Measurements from ENCODE around the gene DDX51. TPM values are rescaled to one million over a fixed set of nuclear protein-coding genes. Genes with fewer than 3 reads are reported as not detected.

The DDX51 gene
- polyA plus RNA-seq, 4 donors = 15.7 to 19.7 (median 16.5) TPM

DNA sequence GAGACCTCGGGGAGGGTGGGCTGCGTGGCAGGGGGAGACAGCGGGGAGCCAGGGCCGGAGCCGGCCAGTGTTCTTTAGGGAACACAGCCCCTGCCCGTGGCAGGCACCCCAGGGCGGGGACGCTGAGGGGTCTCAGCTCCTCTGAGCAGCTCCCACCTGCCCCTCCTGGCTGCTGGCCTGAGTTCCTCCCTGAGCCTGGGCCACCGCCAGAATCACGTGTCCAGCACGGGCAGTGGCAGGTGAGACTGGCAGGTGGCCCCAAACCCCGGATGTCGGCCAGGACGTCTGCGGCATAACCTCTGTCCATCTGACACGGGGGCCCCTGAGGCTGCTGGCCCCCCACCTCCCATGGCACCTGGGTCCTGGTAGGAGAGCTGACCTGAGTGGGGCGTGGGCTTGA, 25.3 kb upstream of the DDX51 start:
- no peak for DNase-seq (ENCODE audit: low read depth in 4 of 4, low spot score in 3 of 4)

DNA sequence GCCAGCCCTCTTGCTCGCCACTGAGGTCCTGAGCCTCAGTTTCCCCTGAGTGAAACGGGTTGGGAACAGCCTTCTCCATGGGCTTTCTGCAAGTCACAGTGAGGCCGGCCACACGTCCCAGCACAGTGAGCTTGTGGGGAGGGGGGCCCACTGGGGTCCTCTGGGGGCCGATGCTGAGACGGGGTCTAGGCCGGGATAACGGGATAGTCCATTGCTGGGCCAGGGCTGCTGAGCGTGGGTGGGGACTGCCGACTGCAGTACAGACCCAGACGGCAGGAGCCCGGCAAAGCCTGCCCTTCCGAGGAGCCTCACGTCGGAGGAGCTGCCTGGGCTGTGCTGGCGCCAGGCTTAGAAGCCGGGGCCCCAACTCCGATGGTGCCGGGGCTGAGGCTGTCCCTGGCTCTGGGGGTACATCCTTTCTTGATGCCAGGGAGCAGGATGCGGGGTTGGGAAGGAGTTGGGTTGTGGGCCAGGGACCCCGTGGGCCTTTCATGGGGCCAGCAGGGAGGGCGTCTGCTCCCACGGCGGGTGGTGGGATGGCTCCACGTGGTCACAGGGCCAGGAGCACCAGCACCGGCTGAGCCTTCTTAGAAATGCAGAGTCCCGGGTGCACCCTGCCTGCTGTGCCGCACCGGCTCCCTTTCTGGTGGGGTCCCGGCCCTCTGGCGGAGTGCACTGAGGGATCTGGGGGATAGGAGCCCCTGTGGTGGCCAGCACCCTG, 24.4 kb upstream of the DDX51 start:
- DNase-seq (ENCODE audit: low read depth in 4 of 4, low spot score in 3 of 4) = no peak

DNA sequence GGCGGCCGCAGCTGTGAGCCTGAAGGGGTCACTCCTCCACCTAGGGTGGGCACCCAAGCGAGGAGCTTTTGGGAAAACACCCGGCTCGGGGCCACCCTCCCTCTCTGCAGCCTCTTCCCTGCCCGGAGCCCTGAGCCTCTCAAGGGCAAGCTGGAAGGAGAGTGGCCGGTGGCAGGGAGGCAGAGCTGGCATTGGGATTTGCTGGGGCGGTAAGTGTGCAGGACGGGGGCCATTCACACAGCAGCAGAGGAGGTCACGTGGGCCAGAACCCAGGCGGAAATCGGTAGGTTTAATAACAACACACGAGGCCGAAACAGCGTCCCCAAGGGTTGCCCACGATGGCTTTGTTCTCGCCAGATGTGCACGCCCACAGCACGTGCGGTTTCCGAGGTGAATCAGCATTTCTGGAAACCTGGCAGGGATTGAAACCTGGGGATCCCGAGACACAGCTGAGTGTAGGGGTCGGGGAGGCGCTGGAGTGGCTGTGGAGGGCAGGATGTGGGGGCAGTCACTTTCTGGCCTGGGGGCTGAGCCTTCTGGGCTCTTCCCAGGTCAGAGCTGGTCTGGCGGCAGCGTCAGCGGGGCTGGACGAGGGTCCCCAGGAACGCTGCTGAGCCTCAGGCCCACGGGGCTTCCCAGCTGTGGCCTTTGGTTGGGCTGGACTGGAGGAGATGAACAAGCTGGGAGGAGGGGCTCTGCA, 23.6 kb upstream of the DDX51 start:
- DNase-seq (ENCODE audit: low read depth in 4 of 4, low spot score in 3 of 4) = no peak

DNA sequence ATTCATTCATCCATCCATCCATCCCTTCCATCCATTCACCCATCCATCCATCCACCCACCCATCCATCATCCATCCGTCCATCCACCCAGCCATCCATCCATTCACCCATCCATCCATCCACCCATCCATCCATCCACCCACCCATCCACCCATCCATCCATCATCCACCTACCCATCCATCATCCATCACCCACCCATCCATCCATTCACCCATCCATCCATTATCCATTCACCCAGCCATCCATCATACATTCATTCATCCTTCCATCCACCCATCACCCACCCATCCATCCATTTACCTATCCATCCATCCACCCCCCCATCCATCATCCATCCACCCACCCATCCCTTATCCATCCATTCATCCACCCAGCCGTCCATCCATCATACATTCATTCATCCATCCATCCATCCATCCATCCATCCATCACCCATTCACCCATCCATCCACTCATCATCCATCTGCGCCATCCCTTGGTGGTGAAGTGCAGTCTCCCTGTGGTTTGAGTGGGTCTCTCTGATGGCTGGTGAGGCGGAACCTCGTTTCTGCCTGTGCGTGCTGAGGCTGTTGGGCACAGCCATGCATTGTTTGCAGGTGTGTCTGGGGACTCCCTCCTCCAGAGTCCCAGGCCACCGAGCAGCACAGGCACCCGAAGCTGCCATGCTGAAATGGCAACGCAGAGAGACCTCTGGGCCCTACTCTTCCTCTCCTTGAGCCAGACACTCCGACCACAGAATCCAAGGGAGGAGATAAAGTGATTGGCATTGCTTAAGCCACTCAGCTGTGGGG, 22.9 kb upstream of the DDX51 start:
- no peak for DNase-seq (ENCODE audit: low read depth in 4 of 4, low spot score in 3 of 4)

DNA sequence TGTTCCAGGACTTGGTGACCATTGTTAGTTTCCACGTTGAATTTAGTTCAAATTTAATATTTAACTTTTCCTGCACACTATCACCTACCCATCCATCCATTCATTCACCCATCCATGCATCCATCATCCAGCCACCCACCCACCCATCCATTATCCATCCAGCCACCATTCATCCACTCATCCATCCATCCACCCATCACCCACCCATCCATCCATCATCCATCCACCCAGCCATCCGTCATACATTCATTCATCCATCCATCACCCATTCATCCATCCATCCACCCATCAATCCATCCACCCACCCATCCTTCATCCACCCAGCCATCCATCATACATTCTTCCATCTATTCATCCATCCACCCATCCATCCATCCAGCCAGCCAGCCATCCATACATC, 22.0 kb upstream of the DDX51 start:
- DNase-seq (ENCODE audit: low read depth in 4 of 4, low spot score in 3 of 4) = no peak

DNA sequence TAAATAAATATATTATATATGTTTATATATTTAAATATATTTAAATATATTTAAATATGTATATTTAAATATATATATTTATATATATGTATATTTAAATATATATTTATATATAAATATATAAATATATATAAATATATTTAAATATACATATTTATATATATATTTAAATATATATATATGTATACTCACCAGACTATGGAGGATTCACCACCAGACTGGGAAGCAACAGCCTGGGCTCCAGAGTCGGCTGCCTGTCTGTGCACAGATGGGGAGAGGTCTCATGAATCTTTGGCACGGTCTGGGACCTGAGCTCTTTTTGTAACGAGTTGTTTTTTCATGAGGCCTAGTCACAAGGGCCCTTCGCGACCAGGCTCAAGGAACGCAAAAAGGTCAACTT, 21.5 kb upstream of the DDX51 start:
- DNase-seq (ENCODE audit: low read depth in 4 of 4, low spot score in 3 of 4) = no peak

DNA sequence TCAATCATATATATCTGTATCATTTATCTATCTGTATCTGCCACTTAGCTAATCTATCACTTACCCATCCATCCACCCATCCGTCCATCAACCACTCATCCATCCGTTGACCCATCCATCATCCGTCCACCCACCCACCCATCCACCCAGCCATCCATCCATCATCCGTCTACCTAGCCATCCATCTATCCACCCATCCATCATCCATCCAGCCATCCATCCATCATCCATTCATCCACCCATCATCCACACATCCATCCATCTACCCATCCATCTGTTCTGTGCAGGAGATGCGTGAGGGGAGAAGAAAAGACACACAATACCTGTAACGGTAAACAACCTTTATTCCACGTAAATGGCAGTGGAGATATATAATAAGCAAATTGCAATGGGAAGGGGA, 20.3 kb upstream of the DDX51 start:
- no peak for DNase-seq (ENCODE audit: low read depth in 4 of 4, low spot score in 3 of 4)

DNA sequence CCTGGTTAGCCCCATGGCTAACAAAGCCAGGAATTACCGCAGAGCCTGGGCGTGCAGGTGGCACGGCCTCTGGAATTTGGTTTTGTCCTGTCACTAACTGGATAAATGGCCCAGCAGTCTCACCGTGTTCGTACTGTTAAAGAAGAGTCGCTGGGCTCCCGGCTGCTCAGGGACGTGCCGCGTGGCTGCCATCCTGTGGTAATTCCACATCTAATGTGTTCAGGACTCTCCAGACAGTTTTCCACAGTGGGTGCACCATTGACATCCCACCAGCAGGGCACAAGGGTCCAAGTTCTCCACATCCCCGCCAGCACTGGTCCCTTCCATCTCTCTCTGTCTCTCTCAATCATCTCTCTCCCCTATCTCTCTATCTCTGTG, 19.8 kb upstream of the DDX51 start:
- DNase-seq (ENCODE audit: low read depth in 4 of 4, low spot score in 3 of 4) = no peak

DNA sequence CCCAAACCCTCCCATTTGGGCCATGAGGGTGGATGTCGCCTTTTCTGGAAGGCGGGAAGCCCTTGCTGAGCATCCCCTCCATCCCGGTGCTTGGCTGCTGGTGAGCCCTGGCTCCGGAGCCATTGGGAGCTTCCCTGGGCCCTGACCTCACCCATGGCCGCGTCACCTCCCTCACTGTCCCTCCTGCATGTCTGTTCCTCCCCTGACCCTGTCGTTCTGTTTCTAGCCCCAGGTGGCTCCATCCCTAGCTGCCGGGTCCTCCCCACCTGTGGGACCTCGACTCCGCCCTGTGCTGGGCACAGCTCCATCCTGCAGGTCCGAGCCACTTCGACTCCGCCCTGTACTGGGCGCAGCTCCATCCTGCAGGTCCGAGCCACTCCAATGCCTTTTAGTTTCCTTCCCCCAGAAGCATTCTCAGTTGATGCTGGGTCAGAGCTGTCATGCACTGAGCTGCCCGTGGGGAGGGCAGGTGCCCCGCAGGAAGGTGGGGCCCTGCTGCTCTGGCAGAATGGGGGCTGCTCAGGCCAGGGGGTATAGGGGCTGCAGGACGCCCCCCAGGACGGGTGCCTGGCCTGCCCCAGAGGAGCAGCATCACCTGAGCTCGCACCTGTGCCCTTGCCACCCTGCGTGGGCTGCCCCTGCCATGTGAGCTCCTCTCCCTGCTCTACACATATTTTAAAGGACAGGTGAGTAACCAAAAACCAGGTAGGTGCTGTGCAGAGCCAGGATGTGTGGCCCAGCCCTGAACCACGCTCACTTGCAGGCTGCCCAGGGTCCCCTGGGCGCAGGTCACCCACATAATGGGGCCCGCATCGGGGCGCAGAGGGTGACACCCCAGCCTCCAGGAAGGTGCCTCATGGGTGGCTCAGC, 19.2 kb upstream of the DDX51 start:
- DNase-seq (ENCODE audit: low read depth in 4 of 4, low spot score in 3 of 4) = no peak

DNA sequence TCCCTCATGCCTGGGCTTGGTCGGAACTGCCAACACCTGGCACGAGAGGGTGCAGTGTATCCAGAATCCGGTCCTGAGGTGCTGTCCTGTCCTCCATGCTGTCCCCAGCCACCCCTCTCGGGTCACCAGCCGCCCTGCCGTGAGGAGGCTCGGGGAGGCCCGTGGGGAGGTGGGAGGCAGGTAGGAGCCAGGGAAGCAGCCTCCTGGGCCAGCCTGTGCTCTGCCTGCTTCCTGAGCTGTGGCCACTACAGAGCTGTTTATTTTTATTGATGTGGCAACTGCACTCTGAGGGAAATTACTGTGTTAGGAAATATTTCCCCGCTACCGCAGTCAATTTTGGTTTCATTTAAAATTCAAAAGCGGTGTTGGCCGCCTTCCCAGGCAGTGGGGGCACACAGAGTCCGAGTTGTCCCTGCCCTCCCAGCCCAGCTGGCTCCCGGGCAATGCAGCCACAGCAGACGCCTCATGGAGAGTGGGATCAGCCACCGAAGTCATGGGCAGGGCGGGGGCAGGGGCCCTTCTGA, 18.5 kb upstream of the DDX51 start:
- no peak for DNase-seq (ENCODE audit: low read depth in 4 of 4, low spot score in 3 of 4)

DNA sequence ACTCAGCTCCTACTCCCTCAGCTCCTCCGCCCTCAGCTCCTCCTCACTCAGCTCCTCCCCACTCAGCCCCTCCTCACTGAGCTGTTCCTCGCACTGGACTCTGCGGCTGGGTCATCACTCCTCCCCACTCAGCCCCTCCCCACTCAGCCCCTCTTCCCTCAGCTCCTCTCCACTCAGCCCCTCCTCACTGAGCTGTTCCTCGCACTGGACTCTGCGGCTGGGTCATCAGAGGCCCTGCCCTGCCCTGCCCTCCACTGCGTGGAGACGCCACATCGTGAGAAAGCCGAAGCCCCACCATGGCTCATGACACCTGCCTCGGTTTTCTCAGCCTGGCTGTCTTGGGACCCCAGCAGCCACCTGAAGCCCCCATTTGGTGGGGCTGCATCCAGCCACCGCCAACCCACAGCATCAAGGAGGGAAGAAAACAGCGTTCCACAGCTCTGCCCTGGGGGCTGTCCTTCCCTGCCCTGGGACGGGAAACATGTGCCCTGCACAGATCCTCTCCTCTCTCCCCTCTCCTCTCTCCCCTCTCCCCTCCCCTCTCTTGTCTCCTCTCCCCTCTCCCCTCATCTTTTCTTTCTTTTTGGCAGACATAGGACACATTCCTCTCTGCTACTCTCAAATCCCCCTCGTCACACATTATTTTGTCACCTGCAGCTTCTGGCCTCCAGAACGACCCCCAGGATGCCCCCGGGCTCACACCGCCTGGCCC, 17.8 kb upstream of the DDX51 start:
- no peak for DNase-seq (ENCODE audit: low read depth in 4 of 4, low spot score in 3 of 4)

DNA sequence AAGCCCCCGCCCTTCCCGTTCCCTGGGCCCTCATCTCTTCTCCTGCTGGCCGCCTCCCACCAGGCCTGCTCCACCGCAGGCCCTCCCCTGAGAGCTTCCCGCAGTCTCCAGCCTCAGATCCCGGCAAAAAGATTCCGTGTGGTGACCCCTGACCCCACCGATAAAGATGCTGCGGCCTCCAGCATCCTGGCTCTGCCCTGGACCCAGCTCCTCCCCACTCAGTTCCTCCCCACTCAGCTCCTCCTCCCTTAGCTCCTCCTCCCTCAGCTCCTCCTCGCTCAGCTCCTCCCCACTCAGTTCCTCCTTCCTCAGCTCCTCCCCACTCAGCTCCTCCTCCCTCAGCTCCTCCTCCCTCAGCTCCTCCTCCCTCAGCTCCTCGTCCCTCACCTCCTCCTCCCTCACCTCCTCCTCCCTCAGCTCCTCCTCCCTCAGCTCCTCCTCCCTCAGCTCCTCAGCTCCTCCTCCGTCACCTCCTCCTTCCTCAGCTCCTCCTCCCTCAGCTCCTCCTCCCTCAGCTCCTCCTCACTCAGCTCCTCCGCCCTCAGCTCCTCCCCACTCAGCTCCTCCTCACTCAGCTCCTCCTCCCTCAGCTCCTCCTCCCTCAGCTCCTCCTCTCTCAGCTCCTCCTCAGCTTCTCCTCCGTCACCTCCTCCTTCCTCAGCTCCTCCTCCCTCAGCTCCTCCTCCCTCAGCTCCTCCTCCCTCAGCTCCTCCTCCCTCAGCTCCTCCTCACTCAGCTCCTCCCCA, 17.1 kb upstream of the DDX51 start:
- DNase-seq (ENCODE audit: low read depth in 4 of 4, low spot score in 3 of 4) = no peak

DNA sequence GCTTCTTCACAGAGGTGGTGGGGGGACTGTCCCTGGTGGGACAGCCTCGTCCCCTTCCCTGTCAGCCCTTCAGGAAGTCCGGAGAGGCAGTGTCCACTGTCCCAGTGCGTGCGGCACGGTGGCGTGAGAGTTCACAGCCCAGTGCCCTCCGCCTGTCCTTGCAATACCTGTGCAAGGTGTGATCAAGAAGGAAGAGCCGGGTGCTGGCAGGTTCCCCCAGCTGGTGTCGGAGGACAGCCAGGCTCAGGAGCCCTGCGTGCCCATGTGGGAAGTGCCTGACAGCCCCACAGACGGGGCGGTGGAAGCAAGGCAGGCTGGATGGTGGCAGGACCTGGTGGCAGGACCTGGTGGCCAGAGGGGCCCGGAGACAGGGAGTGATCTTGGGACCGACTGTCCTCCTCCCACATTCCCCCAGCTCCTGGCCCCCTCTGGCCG, 16.5 kb upstream of the DDX51 start:
- no peak for DNase-seq (ENCODE audit: low read depth in 4 of 4, low spot score in 3 of 4)

DNA sequence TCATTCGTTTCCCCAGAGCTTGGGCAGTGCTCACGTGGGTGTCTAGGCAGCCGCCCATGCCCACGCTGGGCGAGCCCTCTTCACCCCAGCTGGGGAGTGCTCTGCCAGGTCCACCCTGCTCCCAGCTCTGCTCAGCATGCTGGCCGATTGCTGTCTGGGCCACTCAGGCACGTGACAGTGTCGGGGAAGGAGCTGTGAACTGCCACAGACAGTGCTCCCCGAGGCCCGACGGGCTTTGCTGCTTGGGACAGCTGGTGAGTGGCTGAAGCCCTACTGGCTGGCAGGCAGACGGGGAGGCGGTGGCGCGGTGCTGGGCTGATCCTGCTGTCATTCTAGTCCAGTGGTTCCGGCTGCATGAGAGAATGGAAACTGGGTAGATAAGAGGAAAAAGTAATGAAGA, 15.9 kb upstream of the DDX51 start:
- DNase-seq (ENCODE audit: low read depth in 4 of 4, low spot score in 3 of 4) = no peak

DNA sequence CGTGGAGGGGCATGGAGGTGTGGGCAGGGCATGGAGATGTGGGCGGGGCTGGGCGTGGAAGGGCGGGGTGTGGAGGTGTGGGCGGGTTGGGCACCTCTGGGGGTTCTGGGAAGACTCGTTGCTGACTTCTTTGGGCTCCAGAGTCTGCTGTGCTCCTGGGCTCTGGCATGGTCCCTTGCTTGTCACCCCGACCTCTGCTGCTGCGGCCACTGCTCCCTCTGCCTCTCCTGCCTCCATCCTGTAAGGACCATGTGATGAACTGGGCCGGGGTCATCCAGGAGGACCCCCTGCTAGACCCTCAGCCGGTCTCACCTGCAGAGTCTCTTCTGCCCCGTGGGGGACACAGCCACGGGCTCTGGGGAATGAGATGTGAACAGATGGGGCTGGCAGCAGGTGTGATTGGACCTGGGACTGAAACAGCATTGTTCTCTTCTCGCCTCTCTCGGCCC, 15.5 kb upstream of the DDX51 start:
- no peak for DNase-seq (ENCODE audit: low read depth in 4 of 4, low spot score in 3 of 4)

DNA sequence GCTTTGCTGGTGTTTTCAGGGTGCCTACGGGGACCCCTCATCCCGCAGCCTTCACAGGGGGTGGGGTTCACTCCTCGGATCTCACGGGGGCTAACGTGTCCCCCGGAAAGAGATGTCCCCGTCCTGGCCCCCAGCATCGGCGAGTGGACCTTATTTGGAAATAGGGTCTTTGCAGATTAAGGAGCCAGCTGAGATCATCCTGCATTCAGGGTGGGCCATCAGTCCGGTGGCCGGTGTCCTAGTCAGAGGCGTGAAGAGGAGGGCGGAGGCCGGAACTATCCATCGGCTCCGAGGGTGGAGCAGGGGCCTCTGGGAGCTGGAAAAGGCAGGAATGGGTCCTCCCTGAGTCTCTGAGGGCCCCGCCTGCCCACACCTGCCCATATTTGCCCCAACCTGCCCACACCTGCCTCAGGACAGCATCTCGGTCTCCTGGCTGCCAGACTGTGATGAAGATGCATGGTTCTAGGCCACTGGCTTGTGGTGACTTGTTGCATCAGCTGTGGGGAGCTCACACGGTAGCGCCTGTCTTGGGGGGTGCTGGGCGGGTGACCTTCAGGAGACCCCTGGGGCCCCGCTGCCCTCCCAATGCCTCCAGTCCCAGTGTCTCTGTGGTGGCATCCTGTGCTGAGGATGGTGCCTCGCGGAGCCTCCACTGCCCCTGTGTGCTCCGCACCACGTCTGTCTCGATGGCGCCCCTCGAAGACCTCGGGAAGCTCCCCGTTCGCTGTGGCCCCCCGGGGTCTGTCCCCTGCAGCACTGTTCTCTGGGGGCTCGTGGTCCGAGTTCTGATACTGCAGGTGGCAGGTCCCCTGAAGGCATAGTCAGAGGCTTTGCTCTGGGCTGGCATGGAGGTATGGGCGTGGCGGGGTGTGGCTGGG, 14.8 kb upstream of the DDX51 start:
- no peak for DNase-seq (ENCODE audit: low read depth in 4 of 4, low spot score in 3 of 4)

DNA sequence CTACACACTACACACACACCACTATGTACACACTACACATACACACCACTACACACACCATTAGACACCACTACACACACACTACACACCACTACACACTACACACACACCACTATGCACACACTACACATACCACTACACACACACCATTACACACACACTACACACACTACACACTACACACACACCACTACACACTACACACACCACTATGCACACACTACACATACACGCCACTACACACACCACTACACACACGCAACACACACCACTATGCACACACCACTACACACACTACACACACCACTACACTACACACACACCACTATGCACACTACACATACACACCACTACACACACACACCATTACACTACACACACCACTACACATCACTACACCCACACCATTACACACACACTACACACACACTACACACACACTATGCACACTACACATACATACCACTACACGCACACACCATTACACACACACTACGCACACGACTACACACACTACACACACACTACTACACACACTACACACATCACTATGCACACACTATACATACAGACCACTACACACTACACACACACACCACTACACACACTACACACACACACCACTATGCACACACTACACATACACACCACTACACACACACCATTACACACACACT, 13.8 kb upstream of the DDX51 start:
- no peak for DNase-seq (ENCODE audit: low read depth in 4 of 4, low spot score in 3 of 4)

Data from right renal pelvis (tissue), 4 donors.